K562 (cell line): ENCODE results near the gene ARAP1. TPM values are rescaled to one million over a fixed set of nuclear protein-coding genes. Genes with fewer than 3 reads are reported as not detected.

Source experiments
- ATAC-seq: fragments of 200-7000 bp; cut with Tn5 transposase; 3 replicates; pipeline ENCODE4 v1.9.1; 2020; ENCODE audit warnings: moderate library complexity
- BruUV-seq: library from RNA; stranded (reverse); fragments of 400-500 nt; replicated peaks from 2 replicates; lab custom pipeline; 2021; lab: Mats Ljungman, UMichigan
- CTCF ChIA-PET: fragments of 300-600 bp; formaldehyde crosslinking; extraction: SDS; loops from one replicate; lab custom pipeline; 2021; ENCODE audit warnings: low intra/inter-chr PET ratio; lab: Yijun Ruan, JAX
- POLR2A ChIA-PET: fragments of 300-600, 350-650 bp; sonication (Branson Sonifier 250); formaldehyde crosslinking; extraction: SDS; loops from one replicate; lab custom pipeline; 2021; ENCODE audit warnings: antibody characterized with exemption, inconsistent platforms; lab: Yijun Ruan, JAX
- DNase-seq, 4 experiments: peaks; one replicate each; pipeline versions ENCODE4 v3.0.0 to v3.0.0-alpha.2; 2011 to 2018; ENCODE audit warnings: low spot score in 3 of 4, mixed read lengths in 3 of 4; ENCODE audit errors: extremely low read depth in 1 of 4
- FAIRE-seq: peaks from 2 replicates; lab custom pipeline; 2011; peaks lifted over from hg19 to GRCh38; lab: Jason Lieb, UNC
- H2AFZ ChIP-seq: 2 replicates; pipeline ENCODE4 v1.6.0; 2011; ENCODE audit warnings: low read depth, low read length, control low read depth, inconsistent platforms
- H3K27ac ChIP-seq: fragments of 200-600 bp; 3 replicates; pipeline ENCODE4 v1.8.0; 2011; ENCODE audit warnings: low read depth, mild to moderate bottlenecking, control low read depth, inconsistent platforms, low read length, moderate library complexity, mixed read lengths; ENCODE audit errors: extremely low read depth
- H3K27me3 ChIP-seq, 2 experiments: fragments of 300-600 bp in 1 of 2; 2 replicates in 1 of 2; 3 replicates in 1 of 2; pipeline versions ENCODE4 v1.6.0 to v1.8.0; 2011; ENCODE audit warnings: inconsistent platforms in 2 of 2, low read length in 2 of 2, mild to moderate bottlenecking in 1 of 2, mixed read lengths in 1 of 2, moderate library complexity in 1 of 2; ENCODE audit not compliant: control insufficient read depth in 2 of 2, insufficient read depth in 2 of 2
- H3K36me3 ChIP-seq: fragments of 300-600 bp; 3 replicates; pipeline ENCODE4 v1.8.0; 2011; ENCODE audit warnings: mild to moderate bottlenecking, low read length, inconsistent platforms; ENCODE audit not compliant: control insufficient read depth, insufficient read depth
- H3K4me1 ChIP-seq, 2 experiments: fragments of 200-600 bp in 1 of 2; replicated peaks in 1 of 2; 2 replicates in 1 of 2; 3 replicates in 1 of 2; pipeline versions ENCODE4 v1.5.1 to v1.8.0; 2011; ENCODE audit warnings: inconsistent platforms in 2 of 2, low read length in 2 of 2, mild to moderate bottlenecking in 1 of 2, mixed read lengths in 1 of 2, moderate library complexity in 1 of 2; ENCODE audit not compliant: control insufficient read depth in 2 of 2, insufficient read depth in 2 of 2
- H3K4me2 ChIP-seq: 2 replicates; pipeline ENCODE4 v1.6.1; 2011; ENCODE audit warnings: low read length, control low read depth, inconsistent platforms, mixed read lengths; ENCODE audit not compliant: insufficient read depth
- H3K4me3 ChIP-seq: fragments of 200-600 bp; sonication (generic), shearing (Covaris generic); 2 replicates; pipeline ENCODE4 v1.5.1; 2016; ENCODE audit warnings: control low read depth, inconsistent platforms
- H3K79me2 ChIP-seq: fragments of 200-600 bp; 3 replicates; pipeline ENCODE4 v1.8.0; 2011; ENCODE audit warnings: low read length, inconsistent platforms; ENCODE audit not compliant: control insufficient read depth, insufficient read depth
- H3K9ac ChIP-seq, 2 experiments: 2 replicates each; pipeline versions ENCODE4 v1.6.0 to v1.6.1; 2011; ENCODE audit warnings: low read depth in 2 of 2, low read length in 2 of 2, control low read depth in 1 of 2, inconsistent platforms in 1 of 2, mild to moderate bottlenecking in 1 of 2, mixed read lengths in 1 of 2; ENCODE audit not compliant: insufficient read depth in 1 of 2
- H3K9me1 ChIP-seq: one replicate; pipeline ENCODE4 v1.6.0; 2011; ENCODE audit warnings: inconsistent platforms, mild to moderate bottlenecking, low read length, moderate library complexity; ENCODE audit not compliant: control insufficient read depth, insufficient read depth
- H3K9me3 ChIP-seq: replicated peaks from 2 replicates; pipeline ENCODE4 v1.5.1; 2011; ENCODE audit warnings: low read depth, low read length, inconsistent platforms; ENCODE audit not compliant: control insufficient read depth, insufficient read depth
- H4K20me1 ChIP-seq: replicated peaks from 2 replicates; pipeline ENCODE4 v1.6.1; 2011; ENCODE audit warnings: low read length, inconsistent platforms, mixed read lengths; ENCODE audit not compliant: control insufficient read depth, insufficient read depth
- WGBS: fragments of 100-300 bp; shearing (Covaris generic); methylation state at CpG from one replicate; pipeline ENCODE4 v1.1.6; 2016; ENCODE audit warnings: low coverage, mixed read lengths; ENCODE audit not compliant: insufficient coverage; ENCODE audit errors: missing lambda C conversion rate; 5-methylcytosine and 5-hydroxymethylcytosine counted together
- in situ Hi-C: fragments of 300-500 bp; cut with MboI; formaldehyde crosslinking; loops from 4 replicates; pipeline ENCODE4 v1.15.0; 2018; ENCODE audit warnings: inconsistent platforms, mixed read lengths
- intact Hi-C: fragments of 100-400 bp; cut with micrococcal nuclease; formaldehyde crosslinking; loops from 2 replicates; pipeline ENCODE4 v1.14.2; 2022
- polyA plus RNA-seq, 8 experiments: library from polyadenylated mRNA; depleted of rRNA in 4 of 8; stranded (reverse) in 5 of 8; unstranded in 3 of 8; fragments of >200 nt; fragmentation: Nextera tagmentation in 2 of 8; fragmentation: Illumina TruSeq in 1 of 8; extraction: Ambion mirVana in 2 of 8; extraction: Trizol in 1 of 8; gene quantifications; 2 replicates each; pipeline versions ENCODE4 v1.2.1 to v1.2.3, GENCODE V29; 2011 to 2014; ENCODE audit warnings: inconsistent platforms in 1 of 8, missing spikeins in 1 of 8
- total RNA-seq, 7 experiments: library from RNA; depleted of rRNA in 6 of 7; stranded (reverse); fragments of >200 nt in 6 of 7; fragmentation: Illumina TruSeq in 2 of 7; extraction: Trizol in 2 of 7; gene quantifications; 2 replicates each; pipeline versions ENCODE4 v1.2.1 to v1.2.3, GENCODE V29; 2011 to 2021; ENCODE audit warnings: low replicate concordance in 1 of 7
- TF ChIP-seq, protein P1 (sequence below): IDR thresholded peaks from 2 replicates; pipeline ENCODE4 v1.6.1; 2011; ENCODE audit warnings: borderline replicate concordance, low read depth, mild to moderate bottlenecking, moderate library complexity, low read length; ENCODE audit not compliant: insufficient read depth, poor library complexity, severe bottlenecking

The ARAP1 gene
- total and polyA plus RNA-seq, 9 of the 15 experiments (the other 6 are each of a cell fraction or from before 2014, with no cell fraction given) = 0.23 to 67.0 (median 24.6) TPM

GRCh38 chr11:72641522-72642042 lies 110.6 kb downstream of the ARAP1 start:
- FAIRE-seq (no peak), ATAC-seq (no peak), DNase-seq (no peak)
- TF ChIP-seq, protein P1, sequence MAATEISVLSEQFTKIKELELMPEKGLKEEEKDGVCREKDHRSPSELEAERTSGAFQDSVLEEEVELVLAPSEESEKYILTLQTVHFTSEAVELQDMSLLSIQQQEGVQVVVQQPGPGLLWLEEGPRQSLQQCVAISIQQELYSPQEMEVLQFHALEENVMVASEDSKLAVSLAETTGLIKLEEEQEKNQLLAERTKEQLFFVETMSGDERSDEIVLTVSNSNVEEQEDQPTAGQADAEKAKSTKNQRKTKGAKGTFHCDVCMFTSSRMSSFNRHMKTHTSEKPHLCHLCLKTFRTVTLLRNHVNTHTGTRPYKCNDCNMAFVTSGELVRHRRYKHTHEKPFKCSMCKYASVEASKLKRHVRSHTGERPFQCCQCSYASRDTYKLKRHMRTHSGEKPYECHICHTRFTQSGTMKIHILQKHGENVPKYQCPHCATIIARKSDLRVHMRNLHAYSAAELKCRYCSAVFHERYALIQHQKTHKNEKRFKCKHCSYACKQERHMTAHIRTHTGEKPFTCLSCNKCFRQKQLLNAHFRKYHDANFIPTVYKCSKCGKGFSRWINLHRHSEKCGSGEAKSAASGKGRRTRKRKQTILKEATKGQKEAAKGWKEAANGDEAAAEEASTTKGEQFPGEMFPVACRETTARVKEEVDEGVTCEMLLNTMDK = no peak
- CTCF ChIA-PET = interaction anchor here (1.2 kb wide), 1 partner anchor 52 kb away, joined by 5 read pairs; no protein-coding TSS in a partner anchor
- Histone ChIP-seq H2AFZ (no peak overlapping the region), H3K27ac (no peak overlapping the region), H3K27me3 (peaks cover 30 to 52% of the 10 kb centered on the region in 2 experiments), H3K4me1 (peaks cover 0 to 20% of the 10 kb centered on the region in 2 experiments; a peak in 3 of 5 replicates), H3K9me1 (no peaks in the 10 kb centered on the region), H3K79me2 (no peaks in the 10 kb centered on the region), H3K4me2 (peak overlapping the region; percentile 56; the same call in 1 of the 2 replicates), H3K9ac (peak overlapping the region in 1 of 2 experiments; percentile 73; a peak in 2 of 4 replicates), H3K9me3 (no peaks in the 10 kb centered on the region), H4K20me1 (peaks cover 6% of the 10 kb centered on the region; the same call in 1 of the 2 replicates), H3K4me3 (peak overlapping the region; percentile 12; the same call in 1 of the 2 replicates), H3K36me3 (no peaks in the 10 kb centered on the region)
- POLR2A ChIA-PET = no interaction called here
- WGBS = 6% methylated on average over 12 of the region's 12 CpGs
- intact Hi-C loops (loop anchor here (2.0 kb wide), 1 partner anchor 43 kb away; no protein-coding TSS in a partner anchor), in situ Hi-C loops (no loop called here)
- no TSS peak for BruUV-seq
